ENCODE measurements around the gene PCP4L1. TPM values are rescaled to one million over a fixed set of nuclear protein-coding genes. Genes with fewer than 3 reads are reported as not detected.
"Not testable (repeated sequence)": the region's sequence is repeated elsewhere in the genome, so short reads cannot be mapped to it uniquely, and the experiment has no call there.

PCP4L1 gene
- total and polyA plus RNA-seq, 5 donors from 2014 or later, result 0.38 TPM; not detected in 4

GRCh38 chr1:161311595-161312181, 53.1 kb downstream of the PCP4L1 start:
- H3K4me3 ChIP-seq (ENCODE audit: low read depth, low read length), result no peak overlapping the region
- no peaks in the 10 kb centered on the region for H3K27me3 ChIP-seq (ENCODE audit: control insufficient read depth, insufficient read depth, low read length)
- H3K27me3 Mint-ChIP-seq, result peaks cover 20% of the 10 kb centered on the region
- H3K36me3 ChIP-seq (ENCODE audit: control insufficient read depth, insufficient read depth, low read length), result no peaks in the 10 kb centered on the region
- no peaks in the 10 kb centered on the region for H3K9me3 ChIP-seq (ENCODE audit: control insufficient read depth in 2 of 2, low read length in 2 of 2)
- peaks cover 18% of the 10 kb centered on the region for H3K4me1 ChIP-seq (ENCODE audit: control insufficient read depth, insufficient read depth, low read length, poor library complexity, severe bottlenecking)
- peak overlapping the region in 1 of 3 donors; percentile 21 for H3K27ac Mint-ChIP-seq
- H3K4me1 Mint-ChIP-seq, result peaks cover 10 to 38% (median 20%) of the 10 kb centered on the region in 4 donors
- peaks cover 0 to 1% (median 0%) of the 10 kb centered on the region in 7 donors for H3K9me3 Mint-ChIP-seq
- H3K27ac ChIP-seq (ENCODE audit: insufficient read depth, low read length, poor library complexity, severe bottlenecking), result no peak overlapping the region
- no peaks in the 10 kb centered on the region for H3K36me3 Mint-ChIP-seq
- ATAC-seq (ENCODE audit: low read depth in 2 of 2), result no peak
- DNase-seq, result no peak
- H3K4me3 Mint-ChIP-seq, result peak overlapping the region in 2 of 4 donors; percentile 64 to 78

- no peaks in the 10 kb centered on the region for H3K27me3 ChIP-seq (ENCODE audit: control insufficient read depth, insufficient read depth, low read length)
- Mint-ChIP-seq H3K4me1 (peaks cover 14 to 36% (median 17%) of the 10 kb centered on the region in 4 donors), H3K4me3 (peak overlapping the region; percentile 97 to 99 (median 98)), H3K36me3 (peaks cover 4% of the 10 kb centered on the region), H3K27me3 (peaks cover 14% of the 10 kb centered on the region), H3K27ac (peak overlapping the region; percentile 99 to 100 (median 100)), H3K9me3 (peaks cover 0 to 1% (median 0%) of the 10 kb centered on the region in 7 donors)
- DNase-seq (no peak), ATAC-seq (ENCODE audit: low read depth in 2 of 2) (no peak)
- H3K4me1 ChIP-seq (ENCODE audit: control insufficient read depth, insufficient read depth, low read length, poor library complexity, severe bottlenecking), result peaks cover 18% of the 10 kb centered on the region
- H3K9me3 ChIP-seq (ENCODE audit: control insufficient read depth in 2 of 2, low read length in 2 of 2), result no peaks in the 10 kb centered on the region
- no peaks in the 10 kb centered on the region for H3K36me3 ChIP-seq (ENCODE audit: control insufficient read depth, insufficient read depth, low read length)
- H3K4me3 ChIP-seq (ENCODE audit: low read depth, low read length), result peak overlapping the region; percentile 93
- peak overlapping the region; percentile 94 for H3K27ac ChIP-seq (ENCODE audit: insufficient read depth, low read length, poor library complexity, severe bottlenecking)
Observed at GRCh38 chr1:161313554-161314200, 55.1 kb downstream of the PCP4L1 start.

- Mint-ChIP-seq H3K4me1 (peaks cover 14 to 36% (median 17%) of the 10 kb centered on the region in 4 donors), H3K4me3 (peak within 1 kb of the TSS; percentile 97 to 99 (median 98)), H3K36me3 (peaks cover 4% of the 10 kb centered on the region), H3K27me3 (peaks cover 8% of the 10 kb centered on the region), H3K27ac (peak within 1 kb of the TSS; percentile 99 to 100 (median 100)), H3K9me3 (peaks cover 0 to 1% (median 0%) of the 10 kb centered on the region in 7 donors)
- Histone ChIP-seq H3K27ac (ENCODE audit: insufficient read depth, low read length, poor library complexity, severe bottlenecking) (peak within 1 kb of the TSS; percentile 94), H3K36me3 (ENCODE audit: control insufficient read depth, insufficient read depth, low read length) (no peaks in the 10 kb centered on the region), H3K27me3 (ENCODE audit: control insufficient read depth, insufficient read depth, low read length) (no peaks in the 10 kb centered on the region), H3K9me3 (ENCODE audit: control insufficient read depth in 2 of 2, low read length in 2 of 2) (no peaks in the 10 kb centered on the region), H3K4me1 (ENCODE audit: control insufficient read depth, insufficient read depth, low read length, poor library complexity, severe bottlenecking) (peaks cover 18% of the 10 kb centered on the region), H3K4me3 (ENCODE audit: low read depth, low read length) (peak within 1 kb of the TSS; percentile 93)
- peak; percentile 99 for ATAC-seq (ENCODE audit: low read depth in 2 of 2)
- DNase-seq, result peak; percentile 89 to 95 (median 92)
Observed at GRCh38 chr1:161314201-161314981, 55.8 kb downstream of the PCP4L1 start, which contains the start of gene SDHC. SDHC (plus strand) TSS chr1:161314381; CDS start chr1:161314406, 25 bp downstream.

GRCh38 chr1:161315841-161316674, 57.5 kb downstream of the PCP4L1 start:
- Mint-ChIP-seq H3K4me3 (peak overlapping the region; percentile 53 to 99 (median 97)), H3K27ac (peak overlapping the region; percentile 27 to 100 (median 100)), H3K4me1 (peaks cover 23 to 43% (median 27%) of the 10 kb centered on the region in 4 donors)
- DNase-seq; H3K27me3 ChIP-seq (ENCODE audit: control insufficient read depth, insufficient read depth, low read length); H3K9me3 ChIP-seq (ENCODE audit: control insufficient read depth in 2 of 2, low read length in 2 of 2); H3K27me3 Mint-ChIP-seq; H3K4me3 ChIP-seq (ENCODE audit: low read depth, low read length); H3K27ac ChIP-seq (ENCODE audit: insufficient read depth, low read length, poor library complexity, severe bottlenecking); H3K36me3 ChIP-seq (ENCODE audit: control insufficient read depth, insufficient read depth, low read length); H3K9me3 Mint-ChIP-seq; H3K36me3 Mint-ChIP-seq; ATAC-seq (ENCODE audit: low read depth in 2 of 2): not testable (repeated sequence)
- H3K4me1 ChIP-seq (ENCODE audit: control insufficient read depth, insufficient read depth, low read length, poor library complexity, severe bottlenecking), result peaks cover 18% of the 10 kb centered on the region

GRCh38 chr1:161324020-161324419, 65.5 kb downstream of the PCP4L1 start:
- DNase-seq, result no peak
- H3K27me3 Mint-ChIP-seq, result no peaks in the 10 kb centered on the region
- H3K4me3 Mint-ChIP-seq, result no peak overlapping the region
- peaks cover 10 to 25% (median 16%) of the 10 kb centered on the region in 4 donors for H3K4me1 Mint-ChIP-seq
- H3K9me3 Mint-ChIP-seq, result no peaks in the 10 kb centered on the region
- Histone ChIP-seq H3K4me3 (ENCODE audit: low read depth, low read length) (no peak overlapping the region), H3K27ac (ENCODE audit: insufficient read depth, low read length, poor library complexity, severe bottlenecking) (no peak overlapping the region), H3K9me3 (ENCODE audit: control insufficient read depth in 2 of 2, low read length in 2 of 2) (no peaks in the 10 kb centered on the region), H3K27me3 (ENCODE audit: control insufficient read depth, insufficient read depth, low read length) (no peaks in the 10 kb centered on the region), H3K4me1 (ENCODE audit: control insufficient read depth, insufficient read depth, low read length, poor library complexity, severe bottlenecking) (no peaks in the 10 kb centered on the region), H3K36me3 (ENCODE audit: control insufficient read depth, insufficient read depth, low read length) (peaks cover 21% of the 10 kb centered on the region)
- H3K36me3 Mint-ChIP-seq, result peaks cover 17% of the 10 kb centered on the region
- ATAC-seq (ENCODE audit: low read depth in 2 of 2), result no peak
- no peak overlapping the region for H3K27ac Mint-ChIP-seq

- Histone ChIP-seq H3K4me1 (ENCODE audit: control insufficient read depth, insufficient read depth, low read length, poor library complexity, severe bottlenecking) (no peaks in the 10 kb centered on the region), H3K27ac (ENCODE audit: insufficient read depth, low read length, poor library complexity, severe bottlenecking) (no peak overlapping the region), H3K27me3 (ENCODE audit: control insufficient read depth, insufficient read depth, low read length) (no peaks in the 10 kb centered on the region), H3K9me3 (ENCODE audit: control insufficient read depth in 2 of 2, low read length in 2 of 2) (no peaks in the 10 kb centered on the region), H3K36me3 (ENCODE audit: control insufficient read depth, insufficient read depth, low read length) (peaks cover 61% of the 10 kb centered on the region), H3K4me3 (ENCODE audit: low read depth, low read length) (no peak overlapping the region)
- peaks cover 0 to 7% (median 2%) of the 10 kb centered on the region in 4 donors for H3K4me1 Mint-ChIP-seq
- no peak overlapping the region for H3K27ac Mint-ChIP-seq
- peaks cover 38% of the 10 kb centered on the region for H3K36me3 Mint-ChIP-seq
- ATAC-seq (ENCODE audit: low read depth in 2 of 2) (no peak), DNase-seq (no peak)
- H3K4me3 Mint-ChIP-seq, result no peak overlapping the region
- peaks cover 0 to 1% (median 0%) of the 10 kb centered on the region in 7 donors for H3K9me3 Mint-ChIP-seq
- no peaks in the 10 kb centered on the region for H3K27me3 Mint-ChIP-seq
Observed at GRCh38 chr1:161330346-161330745, 71.8 kb downstream of the PCP4L1 start.

- Histone ChIP-seq H3K4me3 (ENCODE audit: low read depth, low read length) (no peak overlapping the region), H3K27me3 (ENCODE audit: control insufficient read depth, insufficient read depth, low read length) (no peaks in the 10 kb centered on the region), H3K36me3 (ENCODE audit: control insufficient read depth, insufficient read depth, low read length) (peaks cover 71% of the 10 kb centered on the region), H3K9me3 (ENCODE audit: control insufficient read depth in 2 of 2, low read length in 2 of 2) (no peaks in the 10 kb centered on the region), H3K27ac (ENCODE audit: insufficient read depth, low read length, poor library complexity, severe bottlenecking) (no peak overlapping the region), H3K4me1 (ENCODE audit: control insufficient read depth, insufficient read depth, low read length, poor library complexity, severe bottlenecking) (no peaks in the 10 kb centered on the region)
- ATAC-seq (ENCODE audit: low read depth in 2 of 2) (no peak), DNase-seq (no peak)
- peaks cover 45% of the 10 kb centered on the region for H3K36me3 Mint-ChIP-seq
- no peak overlapping the region for H3K27ac Mint-ChIP-seq
- no peaks in the 10 kb centered on the region for H3K27me3 Mint-ChIP-seq
- peaks cover 0 to 3% (median 1%) of the 10 kb centered on the region in 4 donors for H3K4me1 Mint-ChIP-seq
- no peak overlapping the region for H3K4me3 Mint-ChIP-seq
- H3K9me3 Mint-ChIP-seq, result peaks cover 0 to 1% (median 0%) of the 10 kb centered on the region in 7 donors
Observed at GRCh38 chr1:161333166-161333565, 74.6 kb downstream of the PCP4L1 start.

All from CD4-positive, CD25-positive, alpha-beta regulatory T cell (primary cell).